GM12874 (cell line): ENCODE results near the gene EDEM3.

Source experiments
- TF ChIP-seq, protein P1 (sequence below): IDR thresholded peaks from 2 replicates; pipeline ENCODE4 v1.5.1; 2011; ENCODE audit warnings: low read depth, mild to moderate bottlenecking, control low read depth, low read length, moderate library complexity; ENCODE audit not compliant: insufficient read depth

The EDEM3 gene

DNA sequence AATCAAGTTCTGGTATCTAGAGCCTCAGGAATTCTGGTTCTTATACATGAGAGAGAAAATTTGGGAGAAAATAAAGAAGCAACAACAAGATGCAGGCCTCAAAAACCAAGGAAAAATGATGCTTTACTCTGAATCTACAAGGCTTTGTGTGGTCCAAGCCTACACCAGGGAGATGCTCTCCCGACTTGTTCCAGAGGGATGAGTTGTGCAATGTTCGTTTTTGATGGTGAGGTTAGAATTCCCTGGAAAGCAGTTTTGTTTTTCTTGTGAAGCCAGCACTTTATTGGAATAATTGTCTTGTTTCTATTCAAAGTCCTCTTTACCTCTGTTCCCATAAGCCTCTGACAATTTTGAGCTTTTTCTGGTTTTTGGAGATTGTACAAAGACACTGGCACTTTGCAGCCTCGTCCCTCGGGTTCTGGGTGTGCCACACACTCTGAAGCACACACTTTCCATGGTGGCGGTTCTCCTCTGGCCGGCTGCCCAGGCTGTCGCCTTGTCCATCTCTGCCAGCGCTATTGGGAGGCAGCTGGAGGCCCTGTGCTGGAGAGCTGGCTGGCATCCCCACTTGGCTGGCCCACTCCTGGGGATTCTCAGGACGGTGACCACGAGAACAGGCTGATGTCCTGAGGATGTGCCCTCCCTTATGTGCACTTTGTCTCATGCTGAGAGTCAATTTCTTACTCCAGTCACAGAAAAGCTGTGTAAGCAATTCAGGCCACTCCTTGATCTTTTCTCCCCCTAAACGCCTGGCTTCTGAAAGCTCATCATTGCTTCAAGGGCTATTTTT is 70.2 kb downstream of the EDEM3 start:
- TF ChIP-seq, protein P1, sequence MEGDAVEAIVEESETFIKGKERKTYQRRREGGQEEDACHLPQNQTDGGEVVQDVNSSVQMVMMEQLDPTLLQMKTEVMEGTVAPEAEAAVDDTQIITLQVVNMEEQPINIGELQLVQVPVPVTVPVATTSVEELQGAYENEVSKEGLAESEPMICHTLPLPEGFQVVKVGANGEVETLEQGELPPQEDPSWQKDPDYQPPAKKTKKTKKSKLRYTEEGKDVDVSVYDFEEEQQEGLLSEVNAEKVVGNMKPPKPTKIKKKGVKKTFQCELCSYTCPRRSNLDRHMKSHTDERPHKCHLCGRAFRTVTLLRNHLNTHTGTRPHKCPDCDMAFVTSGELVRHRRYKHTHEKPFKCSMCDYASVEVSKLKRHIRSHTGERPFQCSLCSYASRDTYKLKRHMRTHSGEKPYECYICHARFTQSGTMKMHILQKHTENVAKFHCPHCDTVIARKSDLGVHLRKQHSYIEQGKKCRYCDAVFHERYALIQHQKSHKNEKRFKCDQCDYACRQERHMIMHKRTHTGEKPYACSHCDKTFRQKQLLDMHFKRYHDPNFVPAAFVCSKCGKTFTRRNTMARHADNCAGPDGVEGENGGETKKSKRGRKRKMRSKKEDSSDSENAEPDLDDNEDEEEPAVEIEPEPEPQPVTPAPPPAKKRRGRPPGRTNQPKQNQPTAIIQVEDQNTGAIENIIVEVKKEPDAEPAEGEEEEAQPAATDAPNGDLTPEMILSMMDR: no peak

DNA sequence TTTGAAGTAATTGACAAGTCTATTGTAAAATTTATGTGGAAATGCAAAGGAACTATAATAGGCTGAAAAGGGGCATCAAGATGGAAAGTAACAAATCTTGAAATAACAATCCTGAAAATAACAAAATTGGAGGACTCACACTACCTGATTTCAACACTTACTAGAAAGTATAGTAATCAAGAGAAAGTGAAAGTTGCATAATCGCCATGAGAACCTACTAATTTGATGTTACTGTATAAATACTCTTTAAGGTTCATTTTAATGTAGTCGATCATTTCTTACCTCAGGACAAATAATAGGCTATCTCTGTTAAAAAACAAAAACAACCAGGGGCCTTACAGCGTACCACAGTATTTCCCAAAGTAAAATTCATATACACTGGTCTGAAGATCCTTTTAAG is 71.7 kb downstream of the EDEM3 start:
- TF ChIP-seq, protein P1: no peak

DNA sequence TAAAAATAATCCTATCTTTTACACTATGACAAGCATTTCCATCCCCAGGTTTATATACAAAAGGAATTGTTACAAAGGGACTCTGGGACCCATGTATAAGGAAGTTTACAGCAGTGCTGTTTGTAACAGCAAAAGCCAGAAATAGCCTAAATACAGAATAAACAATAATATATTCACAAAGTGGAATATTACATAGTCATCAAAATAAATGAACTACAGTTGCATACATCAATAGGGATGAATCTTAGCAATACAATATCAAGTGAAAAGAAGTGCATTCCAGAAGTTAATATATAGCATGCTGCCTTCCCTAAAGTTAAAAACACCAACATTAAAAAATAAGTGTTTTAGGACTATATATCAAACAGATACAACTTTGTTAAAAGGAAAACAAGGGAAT is 77.3 kb downstream of the EDEM3 start:
- TF ChIP-seq, protein P1: no peak

DNA sequence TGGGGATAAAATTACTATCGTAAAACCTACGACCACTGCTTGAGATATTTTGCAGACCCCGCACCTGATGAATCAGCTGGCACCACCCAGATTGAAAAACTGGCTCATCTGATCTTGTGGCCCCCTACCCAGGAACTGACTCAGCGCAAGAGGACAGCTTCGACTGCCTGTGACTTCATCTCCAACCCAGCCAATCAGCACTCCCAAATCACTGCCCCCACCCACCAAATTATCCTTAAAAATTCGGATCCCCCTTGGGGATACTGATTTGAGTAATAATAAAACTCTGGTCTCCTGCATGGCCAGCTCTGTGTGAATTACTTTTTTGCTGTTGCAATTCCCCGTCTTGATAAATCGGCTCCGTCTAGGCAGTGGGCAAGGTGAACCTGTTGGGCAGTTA is 81.4 kb downstream of the EDEM3 start:
- TF ChIP-seq, protein P1: no peak

DNA sequence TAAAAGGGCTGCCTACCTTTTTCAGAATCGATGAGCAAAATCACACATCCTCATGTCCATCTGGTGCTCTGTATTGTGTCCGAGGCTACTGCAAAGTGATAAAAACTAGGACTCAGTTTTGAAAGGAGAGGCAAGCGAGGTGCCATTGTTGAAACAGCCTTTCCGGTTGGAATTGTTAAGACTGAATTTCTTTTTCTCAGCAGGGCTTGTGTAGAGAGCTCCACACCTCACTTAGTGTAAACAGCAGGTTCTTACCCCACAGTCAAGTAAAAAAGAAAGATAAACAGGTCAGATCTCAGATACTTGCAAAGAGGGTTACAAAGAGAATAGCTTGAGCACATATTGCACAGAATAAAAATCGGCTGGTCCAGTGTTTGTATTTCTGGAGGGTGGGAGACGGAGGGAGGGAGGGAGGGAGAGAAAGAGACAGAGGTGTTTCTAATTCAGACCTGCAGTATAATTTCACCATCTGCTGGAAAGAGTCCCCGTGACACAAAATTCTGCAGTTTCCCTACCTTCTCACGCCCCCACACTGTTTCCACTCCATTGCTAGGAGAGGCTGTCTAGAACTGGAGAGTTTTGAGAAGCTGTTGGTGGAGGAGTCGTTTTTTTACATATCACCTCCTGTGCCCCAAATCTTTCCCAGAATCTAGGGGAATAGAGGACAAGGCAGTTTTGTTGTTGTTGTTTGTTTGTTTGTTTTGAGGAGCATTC is 82.5 kb downstream of the EDEM3 start:
- TF ChIP-seq, protein P1: no peak

DNA sequence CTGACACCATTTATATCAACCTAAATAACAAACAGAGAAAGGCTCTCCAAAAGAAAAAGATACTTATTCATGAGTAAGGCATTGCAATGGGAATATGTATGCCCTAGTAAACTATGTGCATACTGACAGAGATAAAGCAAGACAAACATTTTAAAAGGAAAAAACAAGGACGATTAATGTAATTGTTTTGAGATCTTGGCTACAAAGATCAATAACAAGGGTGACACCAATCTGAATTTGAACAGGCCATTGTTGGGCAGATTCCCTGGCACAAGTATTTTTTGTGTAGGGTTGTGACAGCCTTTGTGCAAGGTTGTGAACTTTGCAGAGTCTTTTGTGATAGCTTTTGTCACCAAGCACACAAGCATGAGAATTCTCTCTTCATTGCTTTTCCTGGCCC is 85.3 kb downstream of the EDEM3 start:
- TF ChIP-seq, protein P1: no peak

DNA sequence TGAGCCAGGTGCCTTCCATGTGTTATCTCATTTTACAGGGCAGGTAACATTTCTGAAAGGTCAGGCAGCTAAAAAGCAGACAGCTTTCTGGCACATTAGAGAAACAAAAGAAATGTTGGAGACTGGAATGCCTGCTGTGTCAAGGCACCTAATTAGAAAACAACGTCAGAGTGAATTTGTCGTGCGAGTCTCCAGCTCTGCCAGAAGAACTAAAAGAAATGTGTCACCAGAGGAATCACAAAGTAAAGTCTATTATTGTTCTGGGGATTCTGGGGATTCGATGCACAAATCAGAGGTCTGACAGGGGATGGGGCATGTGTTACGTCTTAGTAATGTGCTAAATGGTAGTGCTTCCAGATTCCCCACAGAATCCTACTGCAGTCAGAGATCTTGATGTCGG is 89.3 kb downstream of the EDEM3 start:
- TF ChIP-seq, protein P1: no peak
